ENCODE results near the gene PLEKHA3. TPM values are rescaled to one million over a fixed set of nuclear protein-coding genes. Genes with fewer than 3 reads are reported as not detected.

Gene PLEKHA3
- total and polyA plus RNA-seq, 10 of the 15 experiments (the other 5 are each of a cell fraction or from before 2014, with no cell fraction given): 1.4 to 21.1 (median 7.4) TPM

GRCh38 chr2:178441426-178441825 is 38.8 kb upstream of the PLEKHA3 start (continued):
- TF ChIP-seq PRDM15 (CRISPR knock-in tag; IDR thresholded peaks at IDR 0.05) (no peak), RFX5 (IDR thresholded peaks at IDR 0.05; ENCODE audit: low read depth, low read length) (no peak), PBX3 (IDR thresholded peaks at IDR 0.05; ENCODE audit: insufficient replicate concordance, low read depth, low read length) (no peak), BHLHE40 (IDR thresholded peaks at IDR 0.05; ENCODE audit: borderline replicate concordance in 1 of 2, low read depth in 2 of 2, low read length in 1 of 2) (no peak), PAX8 (IDR thresholded peaks at IDR 0.05) (no peak), POLR2A (IDR thresholded peaks at IDR 0.05; ENCODE audit: low read depth, low read length) (no peak), E4F1 (IDR thresholded peaks at IDR 0.05; ENCODE audit: borderline replicate concordance, partially characterized antibody) (no peak), ZNF384 (IDR thresholded peaks at IDR 0.05; ENCODE audit: borderline replicate concordance, low read depth, low read length) (no peak), NR2C1 (IDR thresholded peaks at IDR 0.05) (no peak), SUPT20H (IDR thresholded peaks at IDR 0.05; ENCODE audit: borderline replicate concordance, control insufficient read depth, low read depth, low read length) (no peak)

Measured in GM12878 (cell line).